GM15510 (cell line): Measurements from ENCODE around the gene TCEA2.
A peak's percentile ranks its signal among the peaks of the same experiment; 100 is the strongest.

ENCODE experiments used
- POLR2A ChIP-seq: IDR thresholded peaks from 3 replicates; pipeline ENCODE4 v1.6.1; 2011; ENCODE audit warnings: borderline replicate concordance; ENCODE audit not compliant: insufficient read length; ENCODE audit errors: extremely low read depth

The TCEA2 gene

DNA sequence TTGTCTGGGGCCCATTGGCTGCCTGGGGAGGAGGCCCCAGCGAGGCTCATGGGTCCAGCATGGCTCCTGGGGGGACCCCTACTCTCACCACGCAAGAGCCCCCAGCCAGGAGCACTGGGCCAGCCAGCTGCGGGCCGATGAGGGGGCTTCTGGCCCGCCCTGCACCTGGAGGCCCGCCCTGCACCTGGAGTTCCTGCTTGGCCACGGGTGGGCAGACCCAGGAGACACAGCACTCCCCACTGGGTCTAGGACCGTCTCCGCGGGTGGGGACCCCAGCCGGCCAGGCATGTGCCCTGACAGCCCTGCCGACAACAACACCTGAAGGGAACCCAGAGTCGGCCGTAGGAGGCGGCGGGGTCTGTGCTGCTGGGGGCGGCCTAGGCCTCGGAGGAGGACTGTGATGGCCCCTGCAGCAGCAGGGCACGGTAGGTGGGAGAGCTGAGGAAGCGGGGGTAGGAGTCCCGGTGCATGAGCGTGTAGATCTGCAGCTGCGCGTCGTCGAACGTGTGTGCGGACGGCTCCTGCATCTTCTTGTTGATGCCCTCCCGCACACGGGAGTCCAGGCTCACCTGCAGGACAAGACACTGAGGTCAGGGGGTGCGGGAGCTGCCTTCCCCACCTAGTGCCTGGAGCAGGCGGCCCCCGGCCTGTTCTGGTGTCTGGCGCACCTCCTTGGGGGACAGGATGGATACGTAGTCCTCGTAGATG is 10.6 kb downstream of the TCEA2 start:
- TF ChIP-seq POLR2A = no peak

DNA sequence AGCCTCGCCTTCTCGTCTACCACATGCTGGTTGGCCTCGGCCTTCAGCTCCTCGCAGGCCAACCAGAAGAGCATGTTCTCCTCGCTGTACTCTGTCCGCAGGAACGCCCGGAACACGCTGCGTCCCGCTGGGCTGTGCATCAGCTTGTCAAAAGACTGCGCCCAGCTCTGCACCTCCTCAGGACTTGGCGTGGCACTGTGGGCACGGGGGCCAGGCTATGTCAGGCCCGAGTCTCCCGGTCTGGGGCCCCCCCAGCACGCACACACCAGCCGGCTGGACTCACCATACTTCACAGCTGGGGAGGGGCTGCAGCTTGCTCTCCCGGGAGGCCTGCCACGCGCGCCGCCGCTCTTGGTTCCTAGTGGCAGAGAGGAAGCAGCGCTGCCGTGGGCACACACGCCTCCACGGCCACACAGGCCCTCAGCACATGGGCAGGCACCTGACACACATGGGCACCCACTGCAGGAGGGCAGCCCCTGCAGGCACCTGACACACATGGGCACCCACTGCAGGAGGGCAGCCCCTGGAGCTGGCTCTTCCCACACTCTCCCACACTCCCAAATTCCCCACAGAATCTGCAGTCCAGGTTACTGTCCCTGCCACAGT is 11.3 kb downstream of the TCEA2 start:
- TF ChIP-seq POLR2A = no peak

DNA sequence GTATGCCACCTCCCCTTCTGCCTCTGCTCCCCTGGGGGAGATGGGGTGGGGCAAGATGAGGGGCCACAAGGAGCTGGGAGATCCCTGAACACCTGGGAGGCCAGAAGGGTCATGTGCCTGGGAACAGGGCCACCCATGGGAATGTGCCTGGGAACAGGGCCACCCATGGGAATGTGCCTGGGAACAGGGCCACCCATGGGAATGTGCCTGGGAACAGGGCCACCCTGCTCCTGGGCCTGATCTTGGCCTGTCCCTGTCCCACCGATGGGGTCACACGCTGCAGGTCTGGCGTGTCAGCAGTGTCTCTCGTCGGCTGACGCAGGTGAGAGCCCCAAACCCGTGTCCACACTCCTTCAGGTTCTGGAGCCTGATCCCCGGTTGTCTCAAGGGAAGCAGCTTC is 12.0 kb downstream of the TCEA2 start:
- no peak for TF ChIP-seq POLR2A

- no peak for TF ChIP-seq POLR2A
Observed at GRCh38 chr20:64075556-64075955, 12.6 kb downstream of the TCEA2 start.

GRCh38 chr20:64076061-64076997 is 13.3 kb downstream of the TCEA2 start:
- TF ChIP-seq POLR2A = no peak

GRCh38 chr20:64077094-64077493 is 14.1 kb downstream of the TCEA2 start:
- peak; percentile 47 for TF ChIP-seq POLR2A

GRCh38 chr20:64077541-64077875 is 14.5 kb downstream of the TCEA2 start:
- no peak for TF ChIP-seq POLR2A

DNA sequence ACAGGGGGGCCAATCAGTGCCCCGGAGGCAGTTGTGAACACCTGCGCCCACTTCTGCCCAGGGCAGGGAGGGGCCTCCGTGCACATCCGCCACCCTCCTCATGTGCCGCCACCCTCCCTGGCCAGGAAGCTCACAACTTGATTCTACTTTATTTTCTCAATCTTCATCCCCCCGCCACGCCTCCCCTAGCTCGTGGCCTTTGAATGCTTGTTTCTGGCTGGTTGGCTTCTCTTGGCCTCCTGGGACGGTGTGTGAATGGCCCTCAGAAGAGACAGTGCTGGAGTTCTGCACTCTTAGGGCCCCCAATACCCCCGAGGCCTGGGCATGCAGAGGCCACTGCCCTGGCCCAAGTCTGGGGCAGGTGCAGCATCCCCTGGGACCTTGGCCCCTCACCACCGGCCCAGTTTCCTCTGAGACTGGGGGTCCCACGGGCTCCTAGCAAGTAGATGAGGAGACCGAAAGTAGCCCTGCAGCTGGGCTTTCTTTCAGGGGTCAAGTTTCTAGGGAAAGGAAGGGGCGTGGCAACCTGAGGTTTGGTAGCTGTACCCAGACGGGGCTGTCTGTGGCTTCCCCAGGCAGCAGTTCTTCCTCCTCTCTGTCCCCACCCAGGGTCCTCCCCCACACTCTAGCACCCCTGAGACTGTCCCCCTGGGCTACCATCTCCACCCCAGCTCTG is 15.0 kb downstream of the TCEA2 start:
- no peak for TF ChIP-seq POLR2A

DNA sequence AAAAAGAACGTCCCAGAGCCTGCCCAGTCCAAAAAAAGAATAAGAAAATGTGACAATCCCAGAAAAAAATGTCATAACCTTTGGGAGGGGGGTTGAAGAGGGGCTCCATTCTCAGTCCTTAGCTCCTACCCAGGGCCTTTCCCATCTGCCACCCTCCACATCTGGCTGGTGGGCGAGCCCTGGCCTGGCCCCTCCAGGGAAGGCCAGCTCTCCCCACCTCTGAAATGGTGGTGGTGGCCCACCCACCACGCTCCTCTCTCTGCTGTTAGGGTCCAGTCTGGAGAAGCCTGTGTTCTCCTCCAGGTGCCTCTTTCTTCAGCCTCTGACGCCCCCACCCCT is 15.9 kb downstream of the TCEA2 start:
- no peak for TF ChIP-seq POLR2A

- TF ChIP-seq POLR2A = peak; percentile 45
Observed at GRCh38 chr20:64079273-64080012, 16.4 kb downstream of the TCEA2 start, which contains the start of gene RGS19. RGS19 (minus strand) TSS chr20:64079518; CDS start chr20:64076886, 2,632 bp downstream.

DNA sequence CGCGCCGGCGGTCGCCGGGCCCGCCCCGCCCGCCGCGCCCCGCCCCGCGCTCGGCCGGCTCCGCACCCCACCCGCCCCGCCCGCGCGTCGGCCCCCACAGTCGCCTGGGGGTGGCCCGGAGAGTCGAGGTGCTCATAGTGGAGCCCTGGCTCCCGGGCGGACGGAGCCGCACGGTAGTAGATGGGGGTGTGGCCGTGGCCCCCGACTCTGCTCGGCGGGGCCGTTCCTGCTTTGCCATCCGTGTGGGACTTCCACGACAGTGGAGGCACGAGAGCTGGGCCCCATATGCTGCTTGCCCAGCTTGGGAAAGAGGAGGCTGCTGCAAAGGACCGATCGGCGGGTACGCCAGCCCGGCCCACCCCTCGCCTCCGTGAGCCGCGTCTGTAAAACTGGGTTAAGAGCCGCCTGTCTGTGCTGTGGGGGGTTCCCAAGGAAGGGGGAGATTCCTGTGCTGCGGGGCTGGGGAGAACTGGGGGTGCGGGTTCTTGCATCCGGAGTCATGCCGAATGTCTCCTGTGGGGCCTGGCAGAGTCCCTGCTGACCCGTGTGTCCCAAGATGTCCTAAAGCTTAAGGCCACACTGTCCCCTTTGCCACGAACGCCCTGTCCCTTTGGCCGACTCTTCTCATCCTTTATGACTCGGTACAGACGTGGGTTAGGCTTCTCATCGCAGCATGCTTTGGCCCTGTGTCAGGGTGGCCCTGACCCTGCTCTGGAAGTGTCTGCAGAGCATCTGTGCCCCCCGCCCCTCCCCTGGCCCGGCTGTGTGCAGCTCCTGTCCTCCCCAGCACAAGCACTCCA is 17.2 kb downstream of the TCEA2 start, which contains the start of gene OPRL1:
Gene OPRL1, plus strand, starts transcription at position 70 of the 800 bp plus-strand sequence. CDS start 12,639 bp downstream, outside the sequence.
- TF ChIP-seq POLR2A = no peak

DNA sequence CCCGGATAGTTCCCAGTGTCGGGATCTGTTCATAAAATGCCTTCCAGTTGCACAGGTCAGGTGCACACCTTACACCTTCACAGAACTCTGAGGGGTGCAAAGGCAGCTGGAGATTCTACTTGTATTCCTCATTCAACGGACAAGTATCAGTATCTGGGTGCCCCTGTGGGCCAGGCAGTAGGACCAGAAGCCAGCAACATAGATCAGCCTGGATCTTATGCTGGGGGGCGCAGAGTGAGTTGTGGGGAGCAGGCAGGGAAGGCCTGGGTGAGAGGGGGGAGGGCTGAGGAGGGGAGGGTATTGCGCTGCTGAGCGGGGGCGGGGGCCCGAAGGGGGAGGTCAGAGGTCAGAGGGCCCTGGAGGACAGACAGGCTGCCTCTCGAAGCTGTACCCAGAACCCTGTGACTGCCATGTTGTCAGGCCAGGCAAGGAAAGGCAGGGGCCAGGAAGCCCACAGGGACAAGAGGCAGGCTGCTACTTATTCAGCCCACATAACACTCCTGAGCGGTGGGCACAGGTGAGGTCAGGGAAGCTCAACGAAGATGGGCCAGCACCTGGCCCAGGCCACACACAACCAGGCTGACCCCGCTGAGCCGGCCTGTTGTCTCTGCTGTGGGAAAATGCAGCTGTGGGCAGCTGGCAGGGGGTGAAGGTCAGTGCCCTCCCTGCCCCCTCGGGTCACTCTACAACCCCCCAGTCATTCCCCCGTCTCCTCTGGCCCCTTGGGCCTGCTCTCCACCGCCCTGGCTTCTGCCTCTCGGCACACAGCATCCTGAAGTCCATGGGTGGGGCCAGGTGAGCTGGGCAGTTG is 18.0 kb downstream of the TCEA2 start:
- TF ChIP-seq POLR2A = no peak

- no peak for TF ChIP-seq POLR2A
Observed at GRCh38 chr20:64081624-64081964, 18.6 kb downstream of the TCEA2 start.
